SK-N-SH (cell line): Measurements from ENCODE around the gene FAM83E. TPM values are rescaled to one million over a fixed set of nuclear protein-coding genes. Genes with fewer than 3 reads are reported as not detected.

ENCODE experiments used
- CTCF ChIA-PET: fragments of 300-600, 350-600 bp; formaldehyde crosslinking; extraction: SDS; loops from one replicate; lab custom pipeline; 2021; lab: Yijun Ruan, JAX
- POLR2A ChIA-PET: fragments of 350-600 bp; sonication (Branson Sonifier 250); formaldehyde crosslinking; extraction: SDS; loops from one replicate; lab custom pipeline; 2020; ENCODE audit warnings: antibody characterized with exemption, inconsistent platforms; lab: Yijun Ruan, JAX
- DNase-seq: peaks from one replicate; pipeline ENCODE4 v3.0.0; 2012
- H2AFZ ChIP-seq: fragments of 200-600 bp; sonication (generic); 2 replicates; pipeline ENCODE4 v1.8.1; 2016; ENCODE audit warnings: antibody characterized with exemption, mild to moderate bottlenecking, low read depth
- H3F3A ChIP-seq: fragments of 200-600 bp; sonication (generic); replicated peaks from 2 replicates; pipeline ENCODE3; 2016; ENCODE audit warnings: antibody characterized with exemption, mild to moderate bottlenecking; ENCODE audit not compliant: insufficient read depth
- H3K27ac ChIP-seq, 2 experiments: fragments of 200-500 bp in 1 of 2; fragments of 200-600 bp in 1 of 2; sonication (Bioruptor generic) in 1 of 2; sonication (generic), shearing (Covaris generic) in 1 of 2; 2 replicates each; pipeline versions ENCODE4 v1.5.1 to v1.6.1; 2014 to 2016; ENCODE audit warnings: low read depth in 2 of 2, inconsistent platforms in 1 of 2, low read length in 1 of 2, mild to moderate bottlenecking in 1 of 2, mixed read lengths in 1 of 2
- H3K27me3 ChIP-seq: fragments of 200-600 bp; sonication (generic), shearing (Covaris generic); 2 replicates; pipeline ENCODE4 v1.6.1; 2016; ENCODE audit warnings: mixed run types; ENCODE audit not compliant: insufficient read depth
- H3K36me3 ChIP-seq, 2 experiments: fragments of 200-500 bp in 1 of 2; fragments of 200-600 bp in 1 of 2; sonication (Bioruptor generic) in 1 of 2; sonication (generic) in 1 of 2; replicated peaks in 1 of 2; 2 replicates each; pipeline versions ENCODE3 to v1.5.1; 2014 to 2016; ENCODE audit warnings: low read length in 1 of 2, mild to moderate bottlenecking in 1 of 2; ENCODE audit not compliant: insufficient read depth in 2 of 2, control insufficient read depth in 1 of 2
- H3K4me1 ChIP-seq, 2 experiments: fragments of 200-500 bp in 1 of 2; fragments of 200-600 bp in 1 of 2; sonication (Bioruptor generic) in 1 of 2; sonication (generic), shearing (Covaris generic) in 1 of 2; 2 replicates each; pipeline versions ENCODE4 v1.5.1 to v1.6.1; 2014 to 2016; ENCODE audit warnings: low read depth in 1 of 2, low read length in 1 of 2, mixed run types in 1 of 2; ENCODE audit not compliant: insufficient read depth in 2 of 2, control insufficient read depth in 1 of 2
- H3K4me2 ChIP-seq: fragments of 200-600 bp; sonication (generic), shearing (Covaris generic); 2 replicates; pipeline ENCODE4 v1.6.1; 2017; ENCODE audit warnings: mixed run types
- H3K4me3 ChIP-seq, 2 experiments: fragments of 200-500 bp in 1 of 2; fragments of 200-600 bp in 1 of 2; sonication (Bioruptor generic) in 1 of 2; sonication (generic), shearing (Covaris generic) in 1 of 2; 2 replicates each; pipeline versions ENCODE4 v1.5.1 to v1.8.1; 2014 to 2016; ENCODE audit warnings: low read depth in 2 of 2, inconsistent platforms in 1 of 2, low read length in 1 of 2, mild to moderate bottlenecking in 1 of 2, mixed read lengths in 1 of 2, moderate library complexity in 1 of 2
- H3K79me2 ChIP-seq: fragments of 200-600 bp; sonication (generic); 2 replicates; pipeline ENCODE4 v1.8.1; 2017; ENCODE audit warnings: mild to moderate bottlenecking; ENCODE audit not compliant: insufficient read depth
- H3K9ac ChIP-seq: fragments of 200-600 bp; sonication (generic); 2 replicates; pipeline ENCODE4 v1.6.1; 2017; ENCODE audit warnings: mixed run types
- H3K9me2 ChIP-seq: fragments of 200-600 bp; sonication (generic); 2 replicates; pipeline ENCODE4 v1.6.1; 2017; ENCODE audit warnings: mixed run types
- H3K9me3 ChIP-seq: fragments of 200-600 bp; sonication (generic); 2 replicates; pipeline ENCODE4 v1.6.1; 2017; ENCODE audit warnings: mixed run types, mild to moderate bottlenecking, moderate library complexity
- H4K20me1 ChIP-seq: fragments of 200-600 bp; sonication (generic); 2 replicates; pipeline ENCODE4 v1.6.1; 2017; ENCODE audit warnings: mild to moderate bottlenecking, mixed run types; ENCODE audit not compliant: insufficient read depth
- ELF1 ChIP-seq: IDR thresholded peaks from 2 replicates; pipeline ENCODE4 v1.4.0; 2012
- EZH2phosphoT487 ChIP-seq: fragments of 200-600 bp; sonication (generic); IDR thresholded peaks from 2 replicates; pipeline ENCODE4 v1.6.1; 2017; ENCODE audit warnings: low read depth, mixed run types, mild to moderate bottlenecking, antibody characterized with exemption, moderate library complexity, borderline replicate concordance
- FOXJ3 ChIP-seq: sonication (generic); formaldehyde crosslinking; IDR thresholded peaks from 2 replicates; pipeline ENCODE4 v1.5.1; 2020; ENCODE audit warnings: mild to moderate bottlenecking, missing genetic modification reagents
- MEF2A ChIP-seq: IDR thresholded peaks from 2 replicates; pipeline ENCODE4 v1.4.0; 2012; ENCODE audit warnings: low read depth, borderline replicate concordance
- RAD21 ChIP-seq: IDR thresholded peaks from 2 replicates; pipeline ENCODE4 v1.6.1; 2012; ENCODE audit warnings: mild to moderate bottlenecking, low read length
- RCOR1 ChIP-seq: fragments of 150-350 bp; IDR thresholded peaks from 2 replicates; pipeline ENCODE4 v1.6.1; 2017; ENCODE audit warnings: antibody characterized with exemption, low read length
- RFX5 ChIP-seq: IDR thresholded peaks from 2 replicates; pipeline ENCODE4 v1.6.1; 2012; ENCODE audit warnings: mild to moderate bottlenecking, improper control_type of control experiment, low read length
- WGBS: methylation state at CpG from one replicate; pipeline ENCODE4 v1.1.6; 2017; ENCODE audit warnings: low lambda C conversion rate; 5-methylcytosine and 5-hydroxymethylcytosine counted together
- polyA plus RNA-seq, 3 experiments: library from polyadenylated mRNA; depleted of rRNA; stranded (reverse); fragments of >200 nt; gene quantifications; 2 replicates each; pipeline ENCODE4 v1.2.3, GENCODE V29; 2012
- TF ChIP-seq, protein P1 (sequence below): IDR thresholded peaks from 2 replicates; pipeline ENCODE4 v1.6.1; 2012; ENCODE audit warnings: mild to moderate bottlenecking, low read depth, low read length, moderate library complexity
- TF ChIP-seq, protein P2 (sequence below): fragments of 150-350 bp; IDR thresholded peaks from 2 replicates; pipeline ENCODE4 v1.6.1; 2017; ENCODE audit warnings: antibody characterized with exemption, low read length, low read depth, borderline replicate concordance
- TF ChIP-seq, protein P3 (sequence below): IDR thresholded peaks from 2 replicates; pipeline ENCODE4 v1.4.0; 2012; ENCODE audit warnings: low read depth, borderline replicate concordance

Gene FAM83E
- polyA plus RNA-seq, 1 of the 3 experiments (the other 2 are of a cell fraction), result 0.44 TPM

GRCh38 chr19:48615231-48616040 lies 560 bp upstream of the FAM83E start:
- Histone ChIP-seq H3K36me3 (peaks cover 28 to 33% of the 10 kb centered on the region in 2 experiments), H3K4me1 (peaks cover 11 to 38% of the 10 kb centered on the region in 2 experiments; a peak in 3 of 4 replicates), H3K27ac (peak overlapping the region in 1 of 2 experiments; percentile 7; a peak in 1 of 4 replicates), H2AFZ (no peak overlapping the region), H3F3A (peaks cover 49% of the 10 kb centered on the region), H3K27me3 (no peaks in the 10 kb centered on the region), H3K9ac (no peak overlapping the region), H3K4me3 (no peak overlapping the region), H3K4me2 (no peak overlapping the region), H3K79me2 (peaks cover 34% of the 10 kb centered on the region), H3K9me2 (no peaks in the 10 kb centered on the region), H4K20me1 (peaks cover 39% of the 10 kb centered on the region), H3K9me3 (no peaks in the 10 kb centered on the region)
- TF ChIP-seq FOXJ3 (CRISPR knock-in tag) (no peak), EZH2phosphoT487 (no peak), MEF2A (no peak), ELF1 (no peak), RAD21 (no peak), RCOR1 (no peak), RFX5 (no peak)
- TF ChIP-seq, protein P1, sequence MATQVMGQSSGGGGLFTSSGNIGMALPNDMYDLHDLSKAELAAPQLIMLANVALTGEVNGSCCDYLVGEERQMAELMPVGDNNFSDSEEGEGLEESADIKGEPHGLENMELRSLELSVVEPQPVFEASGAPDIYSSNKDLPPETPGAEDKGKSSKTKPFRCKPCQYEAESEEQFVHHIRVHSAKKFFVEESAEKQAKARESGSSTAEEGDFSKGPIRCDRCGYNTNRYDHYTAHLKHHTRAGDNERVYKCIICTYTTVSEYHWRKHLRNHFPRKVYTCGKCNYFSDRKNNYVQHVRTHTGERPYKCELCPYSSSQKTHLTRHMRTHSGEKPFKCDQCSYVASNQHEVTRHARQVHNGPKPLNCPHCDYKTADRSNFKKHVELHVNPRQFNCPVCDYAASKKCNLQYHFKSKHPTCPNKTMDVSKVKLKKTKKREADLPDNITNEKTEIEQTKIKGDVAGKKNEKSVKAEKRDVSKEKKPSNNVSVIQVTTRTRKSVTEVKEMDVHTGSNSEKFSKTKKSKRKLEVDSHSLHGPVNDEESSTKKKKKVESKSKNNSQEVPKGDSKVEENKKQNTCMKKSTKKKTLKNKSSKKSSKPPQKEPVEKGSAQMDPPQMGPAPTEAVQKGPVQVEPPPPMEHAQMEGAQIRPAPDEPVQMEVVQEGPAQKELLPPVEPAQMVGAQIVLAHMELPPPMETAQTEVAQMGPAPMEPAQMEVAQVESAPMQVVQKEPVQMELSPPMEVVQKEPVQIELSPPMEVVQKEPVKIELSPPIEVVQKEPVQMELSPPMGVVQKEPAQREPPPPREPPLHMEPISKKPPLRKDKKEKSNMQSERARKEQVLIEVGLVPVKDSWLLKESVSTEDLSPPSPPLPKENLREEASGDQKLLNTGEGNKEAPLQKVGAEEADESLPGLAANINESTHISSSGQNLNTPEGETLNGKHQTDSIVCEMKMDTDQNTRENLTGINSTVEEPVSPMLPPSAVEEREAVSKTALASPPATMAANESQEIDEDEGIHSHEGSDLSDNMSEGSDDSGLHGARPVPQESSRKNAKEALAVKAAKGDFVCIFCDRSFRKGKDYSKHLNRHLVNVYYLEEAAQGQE, result no peak
- TF ChIP-seq, protein P2, sequence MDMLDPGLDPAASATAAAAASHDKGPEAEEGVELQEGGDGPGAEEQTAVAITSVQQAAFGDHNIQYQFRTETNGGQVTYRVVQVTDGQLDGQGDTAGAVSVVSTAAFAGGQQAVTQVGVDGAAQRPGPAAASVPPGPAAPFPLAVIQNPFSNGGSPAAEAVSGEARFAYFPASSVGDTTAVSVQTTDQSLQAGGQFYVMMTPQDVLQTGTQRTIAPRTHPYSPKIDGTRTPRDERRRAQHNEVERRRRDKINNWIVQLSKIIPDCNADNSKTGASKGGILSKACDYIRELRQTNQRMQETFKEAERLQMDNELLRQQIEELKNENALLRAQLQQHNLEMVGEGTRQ, result no peak
- TF ChIP-seq, protein P3, sequence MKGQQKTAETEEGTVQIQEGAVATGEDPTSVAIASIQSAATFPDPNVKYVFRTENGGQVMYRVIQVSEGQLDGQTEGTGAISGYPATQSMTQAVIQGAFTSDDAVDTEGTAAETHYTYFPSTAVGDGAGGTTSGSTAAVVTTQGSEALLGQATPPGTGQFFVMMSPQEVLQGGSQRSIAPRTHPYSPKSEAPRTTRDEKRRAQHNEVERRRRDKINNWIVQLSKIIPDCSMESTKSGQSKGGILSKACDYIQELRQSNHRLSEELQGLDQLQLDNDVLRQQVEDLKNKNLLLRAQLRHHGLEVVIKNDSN, result no peak
- 89% methylated on average over 17 of the region's 19 CpGs for WGBS
- no peak for DNase-seq
- ChIA-PET CTCF (interaction anchor here (0.6 to 3.7 kb wide), 4 partner anchors 7 to 918 kb away, joined by 3 to 26 read pairs (median 8); no protein-coding TSS in a partner anchor), POLR2A (interaction anchor here (1.9 kb wide), 1 partner anchor 17 kb away, joined by 5 read pairs; no protein-coding TSS in a partner anchor)
